ENCODE results near the gene TKT. TPM values are rescaled to one million over a fixed set of nuclear protein-coding genes. Genes with fewer than 3 reads are reported as not detected.
A peak's percentile ranks its signal among the peaks of the same experiment; 100 is the strongest.

Gene TKT
- polyA plus RNA-seq, 2 of the 4 experiments (the other 2 are of a cell fraction): 628 to 1,457 TPM

DNA sequence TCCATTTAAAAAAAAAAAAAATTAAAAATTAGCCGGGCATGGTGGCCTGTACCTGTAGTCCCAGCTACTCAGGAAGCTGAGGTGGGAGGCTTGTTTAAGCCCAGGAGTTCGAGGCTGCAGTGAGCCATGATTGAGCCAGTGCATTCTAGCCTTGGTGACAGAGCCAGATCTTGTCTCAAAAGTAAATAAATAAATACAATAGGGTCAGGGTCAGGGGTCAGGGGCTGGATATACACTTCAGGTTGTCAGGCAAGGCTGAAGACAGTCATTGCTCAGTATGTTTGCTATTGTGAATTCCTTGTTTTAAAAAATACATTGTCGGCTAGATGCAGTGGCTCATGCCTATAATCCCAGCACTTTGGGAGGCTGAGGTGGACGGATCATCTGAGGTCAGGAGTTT, 8.1 kb upstream of the TKT start:
- WGBS (ENCODE audit: missing lambda C conversion rate): 61% methylated on average over 4 of the region's 4 CpGs

DNA sequence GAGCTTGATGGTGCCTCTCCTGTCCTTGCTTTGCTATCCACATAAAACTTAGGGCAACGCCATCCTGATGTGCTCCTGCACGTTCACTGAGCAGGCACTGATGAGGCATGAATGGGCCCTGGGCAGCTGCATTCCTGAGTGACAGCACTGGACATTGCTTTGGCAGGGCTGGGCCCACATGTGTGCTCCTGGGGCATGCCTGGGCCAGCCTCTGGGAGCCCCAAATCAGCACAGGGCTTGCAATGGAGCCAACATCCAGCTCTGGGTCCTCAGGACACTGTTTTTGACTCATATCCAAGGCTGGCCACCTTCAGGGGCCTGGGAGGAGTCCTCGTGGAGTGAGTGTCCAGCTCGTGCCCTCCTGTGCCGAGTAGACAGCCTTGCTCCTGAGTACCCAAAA, 5.9 kb upstream of the TKT start:
- DNase-seq (ENCODE audit: low read depth in 1 of 2, low spot score in 1 of 2) (no peak), FAIRE-seq (no peak), ATAC-seq (peak in 1 of 2 experiments; percentile 8; a peak in 2 of 6 replicates)
- H3K27ac ChIP-seq: peak overlapping the region; percentile 64 to 100
- ChIA-PET POLR2A (interaction anchor here (1.1 kb wide), 1 partner anchor 10 kb away, joined by 3 read pairs; no protein-coding TSS in a partner anchor), CTCF (interaction anchor here (1.1 to 1.2 kb wide), 2 partner anchors 18 to 31 kb away, joined by 3 read pairs; no protein-coding TSS in a partner anchor)
- peaks cover 51% of the 10 kb centered on the region for H3K4me1 ChIP-seq
- no peaks in the 10 kb centered on the region for H3K9me3 ChIP-seq
- TF ChIP-seq, protein P1, sequence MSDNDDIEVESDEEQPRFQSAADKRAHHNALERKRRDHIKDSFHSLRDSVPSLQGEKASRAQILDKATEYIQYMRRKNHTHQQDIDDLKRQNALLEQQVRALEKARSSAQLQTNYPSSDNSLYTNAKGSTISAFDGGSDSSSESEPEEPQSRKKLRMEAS (IDR thresholded peaks at IDR 0.05): peak; percentile 17; the same call in 1 of the 2 replicates
- no peak for TF ChIP-seq CBX2 (IDR thresholded peaks at IDR 0.05; ENCODE audit: borderline replicate concordance, low read depth)
- H3K4me3 ChIP-seq: no peak overlapping the region
- H3K4me2 ChIP-seq: peak overlapping the region; percentile 16; the same call in 1 of the 3 replicates
- WGBS (ENCODE audit: missing lambda C conversion rate): 53% methylated on average over 5 of the region's 5 CpGs

More for the DNA sequence above, 8.1 kb upstream of the TKT start:
- H3K27ac ChIP-seq: peak overlapping the region; percentile 99 to 100; a peak in 5 of 6 replicates
- H3K4me2 ChIP-seq: no peak overlapping the region
- H3K4me3 ChIP-seq: no peak overlapping the region
- FAIRE-seq: no peak
- no peak for TF ChIP-seq RARB (CRISPR knock-in tag; IDR thresholded peaks at IDR 0.05)
- TF ChIP-seq NPAS2 (CRISPR knock-in tag; IDR thresholded peaks at IDR 0.05; ENCODE audit: borderline replicate concordance): no peak
- TF ChIP-seq, protein P2, sequence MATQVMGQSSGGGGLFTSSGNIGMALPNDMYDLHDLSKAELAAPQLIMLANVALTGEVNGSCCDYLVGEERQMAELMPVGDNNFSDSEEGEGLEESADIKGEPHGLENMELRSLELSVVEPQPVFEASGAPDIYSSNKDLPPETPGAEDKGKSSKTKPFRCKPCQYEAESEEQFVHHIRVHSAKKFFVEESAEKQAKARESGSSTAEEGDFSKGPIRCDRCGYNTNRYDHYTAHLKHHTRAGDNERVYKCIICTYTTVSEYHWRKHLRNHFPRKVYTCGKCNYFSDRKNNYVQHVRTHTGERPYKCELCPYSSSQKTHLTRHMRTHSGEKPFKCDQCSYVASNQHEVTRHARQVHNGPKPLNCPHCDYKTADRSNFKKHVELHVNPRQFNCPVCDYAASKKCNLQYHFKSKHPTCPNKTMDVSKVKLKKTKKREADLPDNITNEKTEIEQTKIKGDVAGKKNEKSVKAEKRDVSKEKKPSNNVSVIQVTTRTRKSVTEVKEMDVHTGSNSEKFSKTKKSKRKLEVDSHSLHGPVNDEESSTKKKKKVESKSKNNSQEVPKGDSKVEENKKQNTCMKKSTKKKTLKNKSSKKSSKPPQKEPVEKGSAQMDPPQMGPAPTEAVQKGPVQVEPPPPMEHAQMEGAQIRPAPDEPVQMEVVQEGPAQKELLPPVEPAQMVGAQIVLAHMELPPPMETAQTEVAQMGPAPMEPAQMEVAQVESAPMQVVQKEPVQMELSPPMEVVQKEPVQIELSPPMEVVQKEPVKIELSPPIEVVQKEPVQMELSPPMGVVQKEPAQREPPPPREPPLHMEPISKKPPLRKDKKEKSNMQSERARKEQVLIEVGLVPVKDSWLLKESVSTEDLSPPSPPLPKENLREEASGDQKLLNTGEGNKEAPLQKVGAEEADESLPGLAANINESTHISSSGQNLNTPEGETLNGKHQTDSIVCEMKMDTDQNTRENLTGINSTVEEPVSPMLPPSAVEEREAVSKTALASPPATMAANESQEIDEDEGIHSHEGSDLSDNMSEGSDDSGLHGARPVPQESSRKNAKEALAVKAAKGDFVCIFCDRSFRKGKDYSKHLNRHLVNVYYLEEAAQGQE (IDR thresholded peaks at IDR 0.05): no peak
- TF ChIP-seq ESRRA (IDR thresholded peaks at IDR 0.05; ENCODE audit: borderline replicate concordance, low read length): no peak
- TF ChIP-seq, protein P3, sequence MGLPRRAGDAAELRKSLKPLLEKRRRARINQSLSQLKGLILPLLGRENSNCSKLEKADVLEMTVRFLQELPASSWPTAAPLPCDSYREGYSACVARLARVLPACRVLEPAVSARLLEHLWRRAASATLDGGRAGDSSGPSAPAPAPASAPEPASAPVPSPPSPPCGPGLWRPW (IDR thresholded peaks at IDR 0.05): no peak
- TF ChIP-seq, protein P4, sequence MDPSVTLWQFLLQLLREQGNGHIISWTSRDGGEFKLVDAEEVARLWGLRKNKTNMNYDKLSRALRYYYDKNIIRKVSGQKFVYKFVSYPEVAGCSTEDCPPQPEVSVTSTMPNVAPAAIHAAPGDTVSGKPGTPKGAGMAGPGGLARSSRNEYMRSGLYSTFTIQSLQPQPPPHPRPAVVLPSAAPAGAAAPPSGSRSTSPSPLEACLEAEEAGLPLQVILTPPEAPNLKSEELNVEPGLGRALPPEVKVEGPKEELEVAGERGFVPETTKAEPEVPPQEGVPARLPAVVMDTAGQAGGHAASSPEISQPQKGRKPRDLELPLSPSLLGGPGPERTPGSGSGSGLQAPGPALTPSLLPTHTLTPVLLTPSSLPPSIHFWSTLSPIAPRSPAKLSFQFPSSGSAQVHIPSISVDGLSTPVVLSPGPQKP (IDR thresholded peaks at IDR 0.05; ENCODE audit: low read depth, low read length): no peak
- TF ChIP-seq NFE2L2 (conservative IDR thresholded peaks at IDR 0.05; ENCODE audit: low read length): no peak
- TF ChIP-seq HOXB13 (CRISPR knock-in tag; IDR thresholded peaks at IDR 0.05; ENCODE audit: low read depth): no peak
- TF ChIP-seq KDM1A (IDR thresholded peaks at IDR 0.05; ENCODE audit: low read depth): no peak
- no peak for TF ChIP-seq TP53 (CRISPR knock-in tag; IDR thresholded peaks at IDR 0.05)
- no peak for TF ChIP-seq TFCP2L1 (CRISPR knock-in tag; IDR thresholded peaks at IDR 0.05)
- H3K9me3 ChIP-seq: no peaks in the 10 kb centered on the region
- ChIA-PET CTCF (interaction anchor here (0.6 kb wide), 1 partner anchor 45 kb away, joined by 3 read pairs; no protein-coding TSS in a partner anchor), POLR2A (interaction anchor here (1.0 kb wide), 1 partner anchor 8 kb away, joined by 4 read pairs; the partner anchor contains the start of gene TKT)
- peaks cover 65% of the 10 kb centered on the region for H3K4me1 ChIP-seq
- ATAC-seq: no peak; a peak in 1 of 6 replicates
- no peak for DNase-seq (ENCODE audit: low read depth in 1 of 2, low spot score in 1 of 2)

DNA sequence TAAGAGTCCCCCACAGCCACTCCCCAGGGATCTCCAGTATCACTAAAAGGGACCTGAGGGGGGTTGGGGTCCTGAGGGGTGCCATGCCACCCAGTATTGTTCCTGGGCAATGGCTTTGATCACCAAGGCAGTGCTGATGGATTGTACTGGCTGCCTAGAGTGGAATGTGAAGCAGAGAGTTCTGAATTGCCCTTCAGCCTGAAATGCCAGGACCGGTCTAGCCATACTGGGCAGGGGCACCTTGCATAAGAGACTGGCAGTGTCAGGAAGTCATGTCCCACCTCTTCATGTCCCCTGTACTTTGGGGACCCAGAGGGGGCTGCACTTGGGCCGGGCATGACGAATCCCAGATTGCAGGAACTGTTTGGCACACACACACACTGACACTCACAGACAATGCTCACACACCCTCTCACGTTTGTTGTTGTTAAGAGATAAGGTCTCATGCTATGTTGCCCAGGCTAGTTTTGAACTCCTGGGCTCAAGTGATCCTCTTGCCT, 4.5 kb upstream of the TKT start:
- H3K4me3 ChIP-seq: no peak overlapping the region
- DNase-seq (ENCODE audit: low read depth in 1 of 2, low spot score in 1 of 2) (no peak), FAIRE-seq (no peak), ATAC-seq (no peak)
- peaks cover 46% of the 10 kb centered on the region for H3K4me1 ChIP-seq
- H3K4me2 ChIP-seq: no peak overlapping the region
- TF ChIP-seq, protein P2 (IDR thresholded peaks at IDR 0.05): no peak
- TF ChIP-seq POLR2A (IDR thresholded peaks at IDR 0.05; ENCODE audit: low read length) (no peak), RNF2 (IDR thresholded peaks at IDR 0.05; ENCODE audit: borderline replicate concordance, low read depth) (no peak), SMC3 (IDR thresholded peaks at IDR 0.05) (no peak), BHLHE40 (IDR thresholded peaks at IDR 0.05; ENCODE audit: low read depth, low read length) (no peak), CHD4 (IDR thresholded peaks at IDR 0.05; ENCODE audit: borderline replicate concordance) (no peak), EHMT2 (IDR thresholded peaks at IDR 0.05; ENCODE audit: low read depth) (no peak)
- TF ChIP-seq, protein P3 (IDR thresholded peaks at IDR 0.05): no peak
- no peaks in the 10 kb centered on the region for H3K9me3 ChIP-seq
- WGBS (ENCODE audit: missing lambda C conversion rate): 90% methylated on average over 4 of the region's 4 CpGs
- POLR2A ChIA-PET: no interaction called here
- CTCF ChIA-PET: no interaction called here
- H3K27ac ChIP-seq: peak overlapping the region; percentile 99 to 100; a peak in 4 of 6 replicates

Data from A549 (cell line).